Measurements from ENCODE around the gene MKRN3.

DNA sequence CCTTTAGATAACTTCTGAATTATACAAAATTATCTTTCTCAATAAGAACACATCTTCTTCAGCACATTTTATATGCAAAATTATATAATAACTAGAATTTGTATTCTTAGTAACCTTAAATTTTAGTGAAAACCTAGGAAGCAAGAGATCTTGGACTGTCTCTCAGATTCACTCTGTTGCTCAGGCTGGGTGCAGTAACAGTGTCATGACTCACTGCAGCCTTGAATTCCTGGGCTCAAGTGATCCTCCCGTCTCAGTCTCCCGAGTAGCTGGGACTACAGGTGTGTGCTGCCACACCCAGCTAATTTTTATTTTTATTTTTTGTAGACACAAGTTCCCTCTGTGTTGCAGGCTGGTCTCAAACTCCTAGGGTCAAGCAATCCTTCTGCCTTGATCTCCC, 29.9 kb downstream of the MKRN3 start:
- TF ChIP-seq, protein P1, sequence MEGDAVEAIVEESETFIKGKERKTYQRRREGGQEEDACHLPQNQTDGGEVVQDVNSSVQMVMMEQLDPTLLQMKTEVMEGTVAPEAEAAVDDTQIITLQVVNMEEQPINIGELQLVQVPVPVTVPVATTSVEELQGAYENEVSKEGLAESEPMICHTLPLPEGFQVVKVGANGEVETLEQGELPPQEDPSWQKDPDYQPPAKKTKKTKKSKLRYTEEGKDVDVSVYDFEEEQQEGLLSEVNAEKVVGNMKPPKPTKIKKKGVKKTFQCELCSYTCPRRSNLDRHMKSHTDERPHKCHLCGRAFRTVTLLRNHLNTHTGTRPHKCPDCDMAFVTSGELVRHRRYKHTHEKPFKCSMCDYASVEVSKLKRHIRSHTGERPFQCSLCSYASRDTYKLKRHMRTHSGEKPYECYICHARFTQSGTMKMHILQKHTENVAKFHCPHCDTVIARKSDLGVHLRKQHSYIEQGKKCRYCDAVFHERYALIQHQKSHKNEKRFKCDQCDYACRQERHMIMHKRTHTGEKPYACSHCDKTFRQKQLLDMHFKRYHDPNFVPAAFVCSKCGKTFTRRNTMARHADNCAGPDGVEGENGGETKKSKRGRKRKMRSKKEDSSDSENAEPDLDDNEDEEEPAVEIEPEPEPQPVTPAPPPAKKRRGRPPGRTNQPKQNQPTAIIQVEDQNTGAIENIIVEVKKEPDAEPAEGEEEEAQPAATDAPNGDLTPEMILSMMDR (conservative IDR thresholded peaks at IDR 0.05; ENCODE audit: low read depth in 2 of 2) = no peak
- TF ChIP-seq CREB1 (CRISPR knock-in tag; IDR thresholded peaks at IDR 0.05; ENCODE audit: low read depth) (no peak), EZH2 (IDR thresholded peaks at IDR 0.05; ENCODE audit: low read depth, unreplicated experiment) (no peak), JUNB (IDR thresholded peaks at IDR 0.05; ENCODE audit: unreplicated experiment) (no peak), POLR2AphosphoS5 (IDR thresholded peaks at IDR 0.05; ENCODE audit: low read depth) (no peak), EZH2phosphoT487 (IDR thresholded peaks at IDR 0.05; ENCODE audit: unreplicated experiment) (no peak), ZNF114 (CRISPR knock-in tag; IDR thresholded peaks at IDR 0.05) (no peak), NANOG (IDR thresholded peaks at IDR 0.05; ENCODE audit: borderline replicate concordance) (no peak), STAT1 (IDR thresholded peaks at IDR 0.05; ENCODE audit: unreplicated experiment) (no peak), ZNF331 (CRISPR knock-in tag; IDR thresholded peaks at IDR 0.05; ENCODE audit: low read depth) (no peak)
- TF ChIP-seq, protein P2, sequence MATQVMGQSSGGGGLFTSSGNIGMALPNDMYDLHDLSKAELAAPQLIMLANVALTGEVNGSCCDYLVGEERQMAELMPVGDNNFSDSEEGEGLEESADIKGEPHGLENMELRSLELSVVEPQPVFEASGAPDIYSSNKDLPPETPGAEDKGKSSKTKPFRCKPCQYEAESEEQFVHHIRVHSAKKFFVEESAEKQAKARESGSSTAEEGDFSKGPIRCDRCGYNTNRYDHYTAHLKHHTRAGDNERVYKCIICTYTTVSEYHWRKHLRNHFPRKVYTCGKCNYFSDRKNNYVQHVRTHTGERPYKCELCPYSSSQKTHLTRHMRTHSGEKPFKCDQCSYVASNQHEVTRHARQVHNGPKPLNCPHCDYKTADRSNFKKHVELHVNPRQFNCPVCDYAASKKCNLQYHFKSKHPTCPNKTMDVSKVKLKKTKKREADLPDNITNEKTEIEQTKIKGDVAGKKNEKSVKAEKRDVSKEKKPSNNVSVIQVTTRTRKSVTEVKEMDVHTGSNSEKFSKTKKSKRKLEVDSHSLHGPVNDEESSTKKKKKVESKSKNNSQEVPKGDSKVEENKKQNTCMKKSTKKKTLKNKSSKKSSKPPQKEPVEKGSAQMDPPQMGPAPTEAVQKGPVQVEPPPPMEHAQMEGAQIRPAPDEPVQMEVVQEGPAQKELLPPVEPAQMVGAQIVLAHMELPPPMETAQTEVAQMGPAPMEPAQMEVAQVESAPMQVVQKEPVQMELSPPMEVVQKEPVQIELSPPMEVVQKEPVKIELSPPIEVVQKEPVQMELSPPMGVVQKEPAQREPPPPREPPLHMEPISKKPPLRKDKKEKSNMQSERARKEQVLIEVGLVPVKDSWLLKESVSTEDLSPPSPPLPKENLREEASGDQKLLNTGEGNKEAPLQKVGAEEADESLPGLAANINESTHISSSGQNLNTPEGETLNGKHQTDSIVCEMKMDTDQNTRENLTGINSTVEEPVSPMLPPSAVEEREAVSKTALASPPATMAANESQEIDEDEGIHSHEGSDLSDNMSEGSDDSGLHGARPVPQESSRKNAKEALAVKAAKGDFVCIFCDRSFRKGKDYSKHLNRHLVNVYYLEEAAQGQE (IDR thresholded peaks at IDR 0.05; ENCODE audit: unreplicated experiment) = no peak
- TF ChIP-seq, protein P3, sequence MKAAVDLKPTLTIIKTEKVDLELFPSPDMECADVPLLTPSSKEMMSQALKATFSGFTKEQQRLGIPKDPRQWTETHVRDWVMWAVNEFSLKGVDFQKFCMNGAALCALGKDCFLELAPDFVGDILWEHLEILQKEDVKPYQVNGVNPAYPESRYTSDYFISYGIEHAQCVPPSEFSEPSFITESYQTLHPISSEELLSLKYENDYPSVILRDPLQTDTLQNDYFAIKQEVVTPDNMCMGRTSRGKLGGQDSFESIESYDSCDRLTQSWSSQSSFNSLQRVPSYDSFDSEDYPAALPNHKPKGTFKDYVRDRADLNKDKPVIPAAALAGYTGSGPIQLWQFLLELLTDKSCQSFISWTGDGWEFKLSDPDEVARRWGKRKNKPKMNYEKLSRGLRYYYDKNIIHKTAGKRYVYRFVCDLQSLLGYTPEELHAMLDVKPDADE (IDR thresholded peaks at IDR 0.05) = no peak
- TF ChIP-seq, protein P4, sequence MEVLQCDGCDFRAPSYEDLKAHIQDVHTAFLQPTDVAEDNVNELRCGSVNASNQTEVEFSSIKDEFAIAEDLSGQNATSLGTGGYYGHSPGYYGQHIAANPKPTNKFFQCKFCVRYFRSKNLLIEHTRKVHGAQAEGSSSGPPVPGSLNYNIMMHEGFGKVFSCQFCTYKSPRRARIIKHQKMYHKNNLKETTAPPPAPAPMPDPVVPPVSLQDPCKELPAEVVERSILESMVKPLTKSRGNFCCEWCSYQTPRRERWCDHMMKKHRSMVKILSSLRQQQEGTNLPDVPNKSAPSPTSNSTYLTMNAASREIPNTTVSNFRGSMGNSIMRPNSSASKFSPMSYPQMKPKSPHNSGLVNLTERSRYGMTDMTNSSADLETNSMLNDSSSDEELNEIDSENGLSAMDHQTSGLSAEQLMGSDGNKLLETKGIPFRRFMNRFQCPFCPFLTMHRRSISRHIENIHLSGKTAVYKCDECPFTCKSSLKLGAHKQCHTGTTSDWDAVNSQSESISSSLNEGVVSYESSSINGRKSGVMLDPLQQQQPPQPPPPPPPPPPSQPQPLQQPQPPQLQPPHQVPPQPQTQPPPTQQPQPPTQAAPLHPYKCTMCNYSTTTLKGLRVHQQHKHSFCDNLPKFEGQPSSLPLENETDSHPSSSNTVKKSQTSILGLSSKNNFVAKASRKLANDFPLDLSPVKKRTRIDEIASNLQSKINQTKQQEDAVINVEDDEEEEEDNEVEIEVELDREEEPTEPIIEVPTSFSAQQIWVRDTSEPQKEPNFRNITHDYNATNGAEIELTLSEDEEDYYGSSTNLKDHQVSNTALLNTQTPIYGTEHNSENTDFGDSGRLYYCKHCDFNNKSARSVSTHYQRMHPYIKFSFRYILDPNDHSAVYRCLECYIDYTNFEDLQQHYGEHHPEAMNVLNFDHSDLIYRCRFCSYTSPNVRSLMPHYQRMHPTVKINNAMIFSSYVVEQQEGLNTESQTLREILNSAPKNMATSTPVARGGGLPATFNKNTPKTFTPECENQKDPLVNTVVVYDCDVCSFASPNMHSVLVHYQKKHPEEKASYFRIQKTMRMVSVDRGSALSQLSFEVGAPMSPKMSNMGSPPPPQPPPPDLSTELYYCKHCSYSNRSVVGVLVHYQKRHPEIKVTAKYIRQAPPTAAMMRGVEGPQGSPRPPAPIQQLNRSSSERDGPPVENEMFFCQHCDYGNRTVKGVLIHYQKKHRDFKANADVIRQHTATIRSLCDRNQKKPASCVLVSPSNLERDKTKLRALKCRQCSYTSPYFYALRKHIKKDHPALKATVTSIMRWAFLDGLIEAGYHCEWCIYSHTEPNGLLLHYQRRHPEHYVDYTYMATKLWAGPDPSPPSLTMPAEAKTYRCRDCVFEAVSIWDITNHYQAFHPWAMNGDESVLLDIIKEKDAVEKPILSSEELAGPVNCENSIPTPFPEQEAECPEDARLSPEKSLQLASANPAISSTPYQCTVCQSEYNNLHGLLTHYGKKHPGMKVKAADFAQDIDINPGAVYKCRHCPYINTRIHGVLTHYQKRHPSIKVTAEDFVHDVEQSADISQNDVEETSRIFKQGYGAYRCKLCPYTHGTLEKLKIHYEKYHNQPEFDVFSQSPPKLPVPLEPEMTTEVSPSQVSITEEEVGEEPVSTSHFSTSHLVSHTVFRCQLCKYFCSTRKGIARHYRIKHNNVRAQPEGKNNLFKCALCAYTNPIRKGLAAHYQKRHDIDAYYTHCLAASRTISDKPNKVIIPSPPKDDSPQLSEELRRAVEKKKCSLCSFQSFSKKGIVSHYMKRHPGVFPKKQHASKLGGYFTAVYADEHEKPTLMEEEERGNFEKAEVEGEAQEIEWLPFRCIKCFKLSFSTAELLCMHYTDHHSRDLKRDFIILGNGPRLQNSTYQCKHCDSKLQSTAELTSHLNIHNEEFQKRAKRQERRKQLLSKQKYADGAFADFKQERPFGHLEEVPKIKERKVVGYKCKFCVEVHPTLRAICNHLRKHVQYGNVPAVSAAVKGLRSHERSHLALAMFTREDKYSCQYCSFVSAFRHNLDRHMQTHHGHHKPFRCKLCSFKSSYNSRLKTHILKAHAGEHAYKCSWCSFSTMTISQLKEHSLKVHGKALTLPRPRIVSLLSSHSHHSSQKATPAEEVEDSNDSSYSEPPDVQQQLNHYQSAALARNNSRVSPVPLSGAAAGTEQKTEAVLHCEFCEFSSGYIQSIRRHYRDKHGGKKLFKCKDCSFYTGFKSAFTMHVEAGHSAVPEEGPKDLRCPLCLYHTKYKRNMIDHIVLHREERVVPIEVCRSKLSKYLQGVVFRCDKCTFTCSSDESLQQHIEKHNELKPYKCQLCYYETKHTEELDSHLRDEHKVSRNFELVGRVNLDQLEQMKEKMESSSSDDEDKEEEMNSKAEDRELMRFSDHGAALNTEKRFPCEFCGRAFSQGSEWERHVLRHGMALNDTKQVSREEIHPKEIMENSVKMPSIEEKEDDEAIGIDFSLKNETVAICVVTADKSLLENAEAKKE (CRISPR knock-in tag; IDR thresholded peaks at IDR 0.05) = no peak
